GM12873 (cell line): ENCODE measurements around the gene PKIG.

Experiments used
- CTCF ChIP-seq: IDR thresholded peaks from 2 replicates; pipeline ENCODE4 v1.5.1; 2012; ENCODE audit warnings: low read depth, mild to moderate bottlenecking, moderate library complexity, low read length, control low read depth; ENCODE audit not compliant: insufficient read depth; ENCODE audit errors: missing control alignments

Gene PKIG

GRCh38 chr20:44580581-44581268, 1.7 kb upstream of the PKIG start:
- no peak for TF ChIP-seq CTCF

- TF ChIP-seq CTCF: no peak
These were observed 864 bp upstream of the PKIG start for GRCh38 chr20:44581515-44581914.

- TF ChIP-seq CTCF: no peak
These were observed 778 bp downstream of the PKIG start for GRCh38 chr20:44583157-44583556.

- TF ChIP-seq CTCF: peak; percentile 23
These were observed 1.8 kb downstream of the PKIG start for GRCh38 chr20:44584162-44584561.

GRCh38 chr20:44585057-44585963, 2.9 kb downstream of the PKIG start:
- TF ChIP-seq CTCF: no peak

- no peak for TF ChIP-seq CTCF
These were observed 4.0 kb downstream of the PKIG start for GRCh38 chr20:44586289-44586911.
